ENCODE measurements around the gene LRP1B. TPM values are rescaled to one million over a fixed set of nuclear protein-coding genes. Genes with fewer than 3 reads are reported as not detected.

Gene LRP1B
- total and polyA plus RNA-seq, 2 experiments from 2014 or later = not detected

- H3K36me3 ChIP-seq (ENCODE audit: low read depth) = no peaks in the 10 kb centered on the region
- TF ChIP-seq EZH2phosphoT487 (IDR thresholded peaks at IDR 0.05; ENCODE audit: insufficient read depth, low read depth) (no peak), EZH2 (IDR thresholded peaks at IDR 0.05; ENCODE audit: insufficient read depth, poor library complexity, severe bottlenecking) (no peak)
- H3F3A ChIP-seq (ENCODE audit: insufficient read depth) = no peaks in the 10 kb centered on the region
- no peak overlapping the region for H3K27ac ChIP-seq
- in situ Hi-C loops (cut with MboI) = no loop called here
- H3K9me3 ChIP-seq (ENCODE audit: low read depth) = peaks cover 4% of the 10 kb centered on the region
- H3K9ac ChIP-seq = no peak overlapping the region
- H3K4me2 ChIP-seq (ENCODE audit: unreplicated experiment) = no peak overlapping the region
- WGBS, 2 experiments (ENCODE audit: low coverage in 1 of 2, low lambda C conversion rate in 2 of 2, missing lambda C conversion rate in 2 of 2) = 65 to 68% methylated on average over 3 of the region's 3 CpGs
- no peaks in the 10 kb centered on the region for H3K9me2 ChIP-seq (ENCODE audit: insufficient read depth)
- DNase-seq = no peak
- H4K20me1 ChIP-seq (ENCODE audit: insufficient read depth) = no peaks in the 10 kb centered on the region
- no peak overlapping the region for H3K4me3 ChIP-seq
- H3K79me2 ChIP-seq (ENCODE audit: insufficient read depth) = no peaks in the 10 kb centered on the region
- H3K27me3 ChIP-seq (replicated peaks; ENCODE audit: insufficient read depth) = no peaks in the 10 kb centered on the region
- no peaks in the 10 kb centered on the region for H3K4me1 ChIP-seq (ENCODE audit: insufficient read depth)
- H2AFZ ChIP-seq = no peak overlapping the region
Measured at GRCh38 chr2:141259683-141260082, 871.1 kb downstream of the LRP1B start.

DNA sequence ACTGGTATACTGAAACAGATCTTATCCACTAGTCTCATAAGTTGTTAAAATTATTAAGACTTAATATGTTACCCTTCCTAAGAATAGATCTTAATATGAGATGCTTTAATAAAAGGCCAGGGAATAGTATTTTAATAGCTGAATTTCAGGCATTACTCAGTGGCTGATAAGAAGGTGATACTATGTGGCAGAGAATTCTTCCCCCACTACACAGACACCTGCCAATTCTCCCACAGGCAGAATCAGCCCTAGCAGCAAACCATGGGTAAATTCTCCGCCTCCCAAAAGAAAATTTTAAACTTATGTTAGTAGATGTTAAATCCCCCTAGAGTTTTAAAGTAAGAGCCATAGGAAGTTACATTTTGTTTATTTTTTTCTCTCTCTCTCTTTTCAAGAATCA lies 888.8 kb downstream of the LRP1B start:
- H3F3A ChIP-seq (ENCODE audit: insufficient read depth) = no peaks in the 10 kb centered on the region
- H3K4me2 ChIP-seq (ENCODE audit: unreplicated experiment) = no peak overlapping the region
- no peaks in the 10 kb centered on the region for H3K9me2 ChIP-seq (ENCODE audit: insufficient read depth)
- H3K79me2 ChIP-seq (ENCODE audit: insufficient read depth) = no peaks in the 10 kb centered on the region
- H3K27ac ChIP-seq = no peak overlapping the region
- H3K4me3 ChIP-seq = no peak overlapping the region
- no peaks in the 10 kb centered on the region for H4K20me1 ChIP-seq (ENCODE audit: insufficient read depth)
- DNase-seq = no peak
- H3K36me3 ChIP-seq (ENCODE audit: low read depth) = no peaks in the 10 kb centered on the region
- no peaks in the 10 kb centered on the region for H3K27me3 ChIP-seq (replicated peaks; ENCODE audit: insufficient read depth)
- H2AFZ ChIP-seq = no peak overlapping the region
- 41 to 47% methylated on average over 1 of the region's 1 CpG for whole genome bisulfite sequencing, 2 experiments (ENCODE audit: low coverage in 1 of 2, low lambda C conversion rate in 2 of 2, missing lambda C conversion rate in 2 of 2)
- no peak for TF ChIP-seq EZH2 (IDR thresholded peaks at IDR 0.05; ENCODE audit: insufficient read depth, poor library complexity, severe bottlenecking)
- TF ChIP-seq EZH2phosphoT487 (IDR thresholded peaks at IDR 0.05; ENCODE audit: insufficient read depth, low read depth) = no peak
- in situ Hi-C loops (cut with MboI) = no loop called here
- no peak overlapping the region for H3K9ac ChIP-seq
- no peaks in the 10 kb centered on the region for H3K9me3 ChIP-seq (ENCODE audit: low read depth)
- no peaks in the 10 kb centered on the region for H3K4me1 ChIP-seq (ENCODE audit: insufficient read depth)

DNA sequence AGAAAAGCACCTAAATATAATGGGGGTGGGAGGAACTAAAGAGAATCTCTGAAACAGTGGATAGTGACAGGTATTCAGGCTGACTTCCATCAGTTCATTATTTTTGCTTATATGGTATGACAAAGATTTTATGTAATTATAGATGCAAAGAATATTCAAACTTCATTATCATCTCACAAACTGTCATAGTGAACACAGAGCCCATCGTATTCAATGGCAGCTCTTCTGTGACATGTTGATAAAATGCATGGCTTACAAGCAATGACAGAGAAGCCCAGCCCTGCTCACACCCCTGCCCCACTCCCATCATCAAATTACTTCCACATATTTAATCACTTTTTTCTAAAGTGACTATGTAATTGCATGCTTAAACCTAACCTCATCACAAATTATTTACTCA lies 904.3 kb downstream of the LRP1B start:
- H2AFZ ChIP-seq = no peak overlapping the region
- H3K9me3 ChIP-seq (ENCODE audit: low read depth) = no peaks in the 10 kb centered on the region
- no peaks in the 10 kb centered on the region for H4K20me1 ChIP-seq (ENCODE audit: insufficient read depth)
- H3K79me2 ChIP-seq (ENCODE audit: insufficient read depth) = no peaks in the 10 kb centered on the region
- no peak overlapping the region for H3K4me2 ChIP-seq (ENCODE audit: unreplicated experiment)
- no peak overlapping the region for H3K9ac ChIP-seq
- TF ChIP-seq EZH2 (IDR thresholded peaks at IDR 0.05; ENCODE audit: insufficient read depth, poor library complexity, severe bottlenecking) = no peak
- TF ChIP-seq EZH2phosphoT487 (IDR thresholded peaks at IDR 0.05; ENCODE audit: insufficient read depth, low read depth) = no peak
- in situ Hi-C loops (cut with MboI) = no loop called here
- H3K9me2 ChIP-seq (ENCODE audit: insufficient read depth) = no peaks in the 10 kb centered on the region
- H3F3A ChIP-seq (ENCODE audit: insufficient read depth) = no peaks in the 10 kb centered on the region
- 15 to 26% methylated on average over 1 of the region's 1 CpG for WGBS, 2 experiments (ENCODE audit: low coverage in 1 of 2, low lambda C conversion rate in 2 of 2, missing lambda C conversion rate in 2 of 2)
- H3K27ac ChIP-seq = no peak overlapping the region
- no peak overlapping the region for H3K4me3 ChIP-seq
- no peaks in the 10 kb centered on the region for H3K27me3 ChIP-seq (replicated peaks; ENCODE audit: insufficient read depth)
- no peak for DNase-seq
- H3K36me3 ChIP-seq (ENCODE audit: low read depth) = no peaks in the 10 kb centered on the region
- H3K4me1 ChIP-seq (ENCODE audit: insufficient read depth) = no peaks in the 10 kb centered on the region

GRCh38 chr2:141207036-141207385 lies 923.8 kb downstream of the LRP1B start:
- Histone ChIP-seq H3K9me3 (ENCODE audit: low read depth) (no peaks in the 10 kb centered on the region), H3K4me1 (ENCODE audit: insufficient read depth) (no peaks in the 10 kb centered on the region), H3K79me2 (ENCODE audit: insufficient read depth) (no peaks in the 10 kb centered on the region), H3K27me3 (replicated peaks; ENCODE audit: insufficient read depth) (no peaks in the 10 kb centered on the region), H4K20me1 (ENCODE audit: insufficient read depth) (no peaks in the 10 kb centered on the region), H3K9me2 (ENCODE audit: insufficient read depth) (no peaks in the 10 kb centered on the region), H3K4me3 (no peak overlapping the region), H3K36me3 (ENCODE audit: low read depth) (no peaks in the 10 kb centered on the region), H3K9ac (no peak overlapping the region), H3K4me2 (ENCODE audit: unreplicated experiment) (no peak overlapping the region), H2AFZ (no peak overlapping the region), H3K27ac (no peak overlapping the region), H3F3A (ENCODE audit: insufficient read depth) (no peaks in the 10 kb centered on the region)
- no peak for DNase-seq
- no peak for TF ChIP-seq EZH2phosphoT487 (IDR thresholded peaks at IDR 0.05; ENCODE audit: insufficient read depth, low read depth)
- no peak for TF ChIP-seq EZH2 (IDR thresholded peaks at IDR 0.05; ENCODE audit: insufficient read depth, poor library complexity, severe bottlenecking)
- 53 to 56% methylated on average over 2 of the region's 2 CpGs for WGBS, 2 experiments (ENCODE audit: low coverage in 1 of 2, low lambda C conversion rate in 2 of 2, missing lambda C conversion rate in 2 of 2)
- in situ Hi-C loops (cut with MboI) = no loop called here

DNA sequence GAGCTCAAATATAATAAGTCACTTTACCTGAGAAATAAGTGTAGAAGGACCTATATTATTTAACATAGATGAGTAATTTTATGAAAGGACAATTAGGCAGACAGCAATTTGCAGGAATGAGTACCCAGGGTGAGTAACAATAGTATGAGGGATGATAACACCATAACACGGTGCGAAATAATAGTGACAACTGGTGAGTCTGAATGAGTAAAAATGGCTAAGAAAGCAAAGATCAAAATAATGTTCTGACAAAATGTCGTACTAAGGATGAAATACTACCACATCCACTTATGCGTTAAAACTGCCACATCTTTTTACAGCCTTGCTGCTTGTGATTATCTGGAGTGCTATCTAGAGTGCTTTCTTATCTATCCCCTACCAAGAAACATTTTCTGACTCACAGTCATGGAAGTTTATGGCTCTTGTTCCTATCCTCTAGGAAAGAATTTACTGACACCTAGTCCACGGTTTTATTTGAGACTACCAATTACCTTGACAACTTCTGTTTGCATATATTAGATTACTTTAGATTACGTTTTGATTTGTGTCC lies 929.7 kb downstream of the LRP1B start:
- Histone ChIP-seq H3K9me2 (ENCODE audit: insufficient read depth) (no peaks in the 10 kb centered on the region), H3K79me2 (ENCODE audit: insufficient read depth) (no peaks in the 10 kb centered on the region), H2AFZ (no peak overlapping the region), H3K4me3 (no peak overlapping the region), H3K27ac (no peak overlapping the region), H3K36me3 (ENCODE audit: low read depth) (no peaks in the 10 kb centered on the region), H3K9ac (no peak overlapping the region), H3K4me2 (ENCODE audit: unreplicated experiment) (no peak overlapping the region), H3K27me3 (replicated peaks; ENCODE audit: insufficient read depth) (no peaks in the 10 kb centered on the region), H4K20me1 (ENCODE audit: insufficient read depth) (no peaks in the 10 kb centered on the region), H3F3A (ENCODE audit: insufficient read depth) (no peaks in the 10 kb centered on the region), H3K9me3 (ENCODE audit: low read depth) (no peaks in the 10 kb centered on the region), H3K4me1 (ENCODE audit: insufficient read depth) (no peaks in the 10 kb centered on the region)
- in situ Hi-C loops (cut with MboI) = no loop called here
- 40 to 45% methylated on average over 6 of the region's 6 CpGs for WGBS, 2 experiments (ENCODE audit: low coverage in 1 of 2, low lambda C conversion rate in 2 of 2, missing lambda C conversion rate in 2 of 2)
- TF ChIP-seq EZH2phosphoT487 (IDR thresholded peaks at IDR 0.05; ENCODE audit: insufficient read depth, low read depth) (no peak), EZH2 (IDR thresholded peaks at IDR 0.05; ENCODE audit: insufficient read depth, poor library complexity, severe bottlenecking) (no peak)
- no peak for DNase-seq
